Hypothalamus (tissue), 51 donors: ENCODE measurements around the gene OGDHL.
"Not testable (repeated sequence)": the region's sequence is repeated elsewhere in the genome, so short reads cannot be mapped to it uniquely, and the experiment has no call there.

Source experiments
- DNase-seq, 51 donors: peaks; one replicate each; lab custom pipeline; 2025; lab: John Stamatoyannopoulos, UW

Gene OGDHL

DNA sequence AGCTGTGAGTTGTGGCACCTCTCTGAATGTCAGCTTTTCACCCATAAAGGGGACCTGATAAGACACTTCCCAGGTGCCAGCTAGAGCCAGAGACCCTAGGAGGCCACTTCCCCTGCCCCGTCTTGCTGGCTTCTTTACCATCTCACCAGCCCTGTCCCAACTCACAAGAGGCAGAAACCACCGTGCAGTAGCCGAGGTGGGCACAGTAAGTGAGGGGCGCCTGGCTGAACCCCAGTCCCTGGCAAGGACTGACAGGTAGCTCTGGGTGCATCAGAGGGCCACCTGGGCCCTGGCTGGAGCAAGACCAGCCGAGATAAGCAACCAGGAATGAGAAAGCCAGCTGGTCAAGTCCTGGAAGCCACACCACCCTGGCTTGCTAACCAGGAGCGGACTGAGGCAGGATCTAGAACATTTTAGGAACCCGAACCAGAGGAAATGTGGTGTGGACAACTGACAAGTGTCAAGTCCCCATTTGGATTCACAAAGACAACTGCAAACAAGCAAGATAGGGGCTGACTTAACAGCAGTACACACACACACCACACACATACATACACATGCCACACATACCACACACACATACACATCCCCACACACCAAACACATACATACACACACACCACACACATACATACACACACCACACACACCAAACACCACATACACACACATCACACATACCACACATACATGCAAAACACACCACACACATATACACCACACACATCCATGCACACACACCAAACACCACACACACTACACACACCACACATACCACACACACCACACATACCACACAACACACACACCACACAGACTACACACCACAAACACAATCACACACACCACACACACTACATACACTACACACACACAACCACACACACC is 20.8 kb downstream of the OGDHL start:
- no peak for DNase-seq

DNA sequence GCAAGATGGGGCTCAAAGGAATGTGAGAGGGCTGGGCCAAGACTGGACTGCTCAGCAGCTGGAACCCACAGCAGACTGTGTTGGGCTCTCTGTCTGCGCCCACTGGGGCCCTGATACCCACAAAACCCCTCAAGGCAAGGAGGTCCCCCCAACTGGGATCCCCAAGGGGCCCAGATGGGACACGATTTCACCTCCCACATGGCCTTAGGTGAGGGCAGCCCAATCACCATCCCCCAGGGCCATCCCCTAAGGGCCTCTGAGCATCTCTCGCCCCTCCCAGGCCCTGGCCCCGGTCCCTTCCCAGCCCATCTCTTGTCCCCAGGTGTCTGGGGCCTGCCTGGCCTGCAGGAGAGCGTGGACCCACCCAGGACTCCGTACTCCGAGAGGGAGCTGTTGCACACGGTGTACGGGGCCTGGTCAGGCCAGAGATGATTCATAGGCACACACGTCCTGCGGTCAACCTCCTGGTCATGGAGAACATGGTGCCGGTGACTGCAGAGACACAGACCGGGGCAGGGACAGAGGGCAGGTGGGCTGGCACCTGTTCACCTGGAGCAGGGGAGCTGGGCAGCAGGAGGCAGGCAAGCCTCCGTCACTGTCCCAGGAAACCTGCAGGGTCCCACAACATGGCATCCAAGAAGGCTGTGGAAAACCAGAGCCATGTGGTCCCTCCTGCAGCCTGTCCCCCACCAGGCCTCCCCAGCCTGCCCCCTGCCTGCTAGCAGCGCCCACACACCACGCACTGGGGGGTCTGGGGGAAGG is 21.6 kb downstream of the OGDHL start:
- DNase-seq = no peak

DNA sequence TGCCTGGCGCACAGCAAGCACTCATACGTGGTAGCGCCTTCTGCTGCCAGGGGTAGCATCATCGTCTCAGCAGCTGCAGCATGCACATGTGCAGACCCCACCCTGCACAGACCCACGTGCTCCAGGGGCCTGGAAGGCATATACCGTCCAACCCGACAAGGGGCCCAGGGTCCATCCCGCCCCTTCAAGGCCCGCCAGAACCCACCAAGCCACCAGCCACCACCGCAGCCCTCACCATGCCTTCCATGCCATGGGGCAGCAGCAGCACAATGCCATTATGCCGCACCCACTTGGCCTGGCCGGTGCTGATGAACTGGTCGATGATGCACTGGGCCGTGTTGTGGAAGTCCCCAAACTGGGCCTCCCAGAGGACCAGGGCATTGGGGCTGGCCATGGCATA is 22.7 kb downstream of the OGDHL start:
- DNase-seq = no peak

DNA sequence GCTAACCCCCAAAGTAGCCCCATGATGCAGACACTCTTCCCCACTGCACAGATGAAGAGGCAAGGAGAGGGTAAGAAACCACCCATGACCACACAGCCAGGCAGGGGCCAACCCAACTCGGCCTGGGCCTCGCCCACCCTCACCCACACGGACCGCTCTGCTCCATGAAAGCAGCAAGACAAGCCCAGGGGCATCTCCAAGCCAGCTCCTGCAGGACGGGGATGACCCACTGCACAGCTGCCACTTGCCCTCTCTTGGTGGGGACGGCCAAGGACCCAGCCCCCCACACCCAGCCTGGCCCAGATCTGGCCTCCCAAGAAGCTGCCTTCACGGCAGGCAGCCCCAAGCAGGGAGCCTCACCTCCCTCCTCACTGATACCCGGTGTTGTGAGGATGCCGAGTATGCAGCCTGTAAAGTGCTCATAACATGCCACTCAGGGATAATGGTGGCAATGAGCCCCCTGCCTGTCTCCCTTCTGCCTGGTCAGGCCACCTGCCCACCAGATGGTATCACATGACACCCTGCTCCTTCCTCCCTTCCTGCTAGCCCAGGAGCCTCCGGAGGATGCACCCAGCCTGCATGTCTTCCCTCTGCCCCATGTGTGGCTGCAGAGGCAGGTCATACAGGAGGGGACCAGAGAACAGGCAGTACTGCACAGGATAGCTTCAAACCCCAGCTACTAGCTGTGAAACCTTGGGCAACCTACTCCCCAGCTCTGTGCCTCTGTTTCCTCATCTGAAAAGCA is 23.3 kb downstream of the OGDHL start:
- DNase-seq = no peak

DNA sequence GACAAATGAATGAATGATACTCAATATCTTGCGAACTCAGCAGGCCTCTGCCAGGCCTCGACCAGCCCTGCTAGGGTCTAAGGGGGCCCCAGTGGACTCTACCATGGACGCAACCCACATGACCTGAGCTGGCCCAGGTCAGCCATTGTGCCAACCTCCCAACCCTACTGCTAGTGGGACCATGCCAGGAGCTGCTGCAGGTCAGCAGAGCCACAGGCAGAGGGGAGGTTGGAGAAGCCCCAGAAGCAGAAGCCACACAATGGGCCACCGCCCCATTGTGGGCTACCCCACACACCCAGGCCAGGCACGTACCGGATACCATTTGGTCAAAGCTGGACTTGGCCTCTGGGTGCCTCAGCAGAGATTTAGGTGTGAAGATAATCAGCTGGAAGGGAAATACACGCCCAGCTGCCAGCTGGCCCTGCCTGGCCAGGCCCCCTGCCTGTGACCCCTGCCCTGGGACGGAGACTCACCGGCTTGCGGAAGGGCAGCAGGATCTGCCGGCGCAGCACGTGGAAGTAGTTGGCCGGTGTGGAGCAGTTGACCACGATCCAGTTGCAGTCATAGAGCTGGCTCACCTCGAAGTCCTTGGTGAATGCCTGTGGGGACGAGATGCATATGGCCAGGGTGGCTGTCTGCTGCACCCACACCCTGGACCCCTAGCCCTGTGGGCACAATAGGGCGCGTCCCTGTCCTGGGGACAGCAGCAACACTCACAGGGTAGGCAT is 24.5 kb downstream of the OGDHL start:
- DNase-seq = no peak

DNA sequence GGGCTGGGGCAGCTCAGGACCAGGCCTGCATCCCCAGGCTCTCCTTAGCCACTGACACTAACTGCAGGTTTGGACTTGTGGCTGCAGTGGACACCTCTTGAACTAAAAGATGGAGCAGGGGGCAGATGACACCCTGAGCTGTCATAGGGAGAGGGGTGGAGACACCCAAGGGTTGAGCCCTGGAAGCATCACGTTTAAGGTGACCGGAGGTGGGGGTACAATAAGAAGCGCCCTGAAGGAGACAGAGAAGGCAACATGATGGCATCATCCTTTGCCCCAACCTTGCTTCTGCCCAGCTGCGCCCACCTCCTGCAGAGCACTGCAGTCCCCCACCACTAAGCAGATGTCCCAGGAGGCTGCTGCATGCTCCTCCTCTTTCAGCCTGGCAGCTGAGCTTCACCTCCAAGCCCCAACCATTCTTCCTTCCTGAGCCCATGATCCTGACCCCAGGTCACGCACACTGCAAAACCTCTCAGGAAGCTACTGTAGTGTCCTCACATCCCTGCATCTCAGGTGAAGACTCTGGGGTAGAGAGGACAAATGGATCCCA is 25.5 kb downstream of the OGDHL start:
- DNase-seq = no peak

DNA sequence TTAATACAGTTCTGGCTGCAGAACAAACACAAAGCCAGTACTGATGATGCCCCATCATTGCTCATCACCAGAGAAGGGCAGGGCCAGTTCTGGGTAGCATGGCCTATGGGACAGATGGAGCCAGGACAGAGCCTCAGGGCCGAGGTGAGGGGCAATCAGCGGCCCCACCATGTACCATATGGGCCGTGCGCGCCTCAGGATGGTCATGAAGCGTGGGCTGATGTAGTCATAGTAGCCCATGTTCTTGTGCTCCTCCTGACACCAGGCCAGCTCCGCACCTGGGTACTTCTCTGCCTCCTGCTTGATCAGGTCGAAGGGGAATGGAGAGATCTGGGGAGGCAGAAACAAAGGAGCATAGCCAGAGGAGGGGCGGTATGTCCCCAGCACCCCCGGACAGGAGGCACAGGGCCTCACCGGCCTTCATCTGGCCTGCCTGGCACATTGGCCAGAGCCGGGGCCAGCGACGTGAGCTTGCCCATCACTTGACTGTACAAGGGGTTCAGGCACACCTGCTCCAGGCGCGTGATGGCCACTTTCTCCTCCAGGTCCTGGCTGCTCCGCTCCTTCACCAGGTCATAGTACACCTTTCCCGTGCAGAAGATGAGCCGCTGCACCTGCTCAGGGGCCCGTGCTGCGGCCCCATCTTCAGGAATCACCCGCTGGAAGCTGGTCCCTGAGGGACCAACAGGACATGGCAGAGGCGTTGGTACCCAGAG is 26.1 kb downstream of the OGDHL start:
- DNase-seq = no peak

DNA sequence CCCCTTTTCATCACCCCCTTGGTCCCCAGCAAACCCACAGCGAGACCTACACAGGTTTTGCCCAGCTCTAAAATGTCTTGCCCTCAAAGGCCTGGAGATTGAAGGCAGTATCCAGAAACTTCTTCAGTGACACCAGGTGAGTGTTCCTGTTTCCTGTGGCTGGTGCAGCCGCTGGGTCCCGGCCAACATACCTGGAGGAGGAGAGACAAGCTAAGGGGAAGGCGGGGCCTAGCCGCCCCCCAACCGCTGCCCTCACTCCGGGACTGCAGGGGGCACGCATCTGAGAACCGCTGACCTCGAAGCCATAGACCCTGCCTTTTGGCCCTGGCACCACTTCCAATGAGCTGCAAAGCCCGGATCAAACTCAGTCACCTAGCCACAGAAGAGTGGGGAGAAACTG is 27.0 kb downstream of the OGDHL start:
- DNase-seq = no peak

DNA sequence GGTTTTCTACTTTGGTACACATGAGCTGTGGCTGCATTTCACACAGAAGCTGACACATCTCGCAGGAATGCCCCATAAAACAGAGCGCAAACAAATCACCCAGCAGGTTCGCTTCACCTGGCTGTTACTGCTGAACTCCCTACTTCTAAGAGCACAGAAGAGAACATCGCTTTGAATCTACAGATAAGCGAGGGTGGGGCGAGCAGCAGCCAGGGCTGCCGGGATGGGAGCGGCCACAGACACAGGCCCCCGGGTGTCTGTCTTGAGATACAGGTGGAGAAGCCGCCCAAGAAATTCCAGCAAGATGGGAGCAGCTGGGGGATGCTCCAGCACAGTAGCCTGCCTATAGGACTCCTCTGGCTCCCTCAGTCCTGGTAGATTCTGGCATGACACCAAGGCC is 27.4 kb downstream of the OGDHL start:
- DNase-seq = no peak

DNA sequence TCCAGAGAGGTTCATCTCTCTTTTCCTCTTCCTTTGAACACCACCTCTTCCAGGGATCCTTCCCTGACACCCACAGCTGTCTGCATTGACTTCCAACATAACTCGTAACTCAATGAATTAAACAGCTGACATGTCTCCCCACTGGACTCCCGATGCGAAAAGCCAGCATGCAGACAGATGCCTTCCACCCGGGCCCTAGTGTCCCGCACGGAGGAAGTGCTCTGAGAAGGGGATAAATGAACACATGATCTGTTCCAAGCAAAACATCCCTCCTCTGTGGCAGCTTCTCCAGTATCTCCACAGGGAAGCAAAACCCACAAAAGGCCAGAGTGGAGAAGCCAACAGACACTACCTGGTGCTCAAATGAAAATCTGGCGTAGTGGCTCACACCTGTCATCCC is 28.3 kb downstream of the OGDHL start:
- DNase-seq = no peak

DNA sequence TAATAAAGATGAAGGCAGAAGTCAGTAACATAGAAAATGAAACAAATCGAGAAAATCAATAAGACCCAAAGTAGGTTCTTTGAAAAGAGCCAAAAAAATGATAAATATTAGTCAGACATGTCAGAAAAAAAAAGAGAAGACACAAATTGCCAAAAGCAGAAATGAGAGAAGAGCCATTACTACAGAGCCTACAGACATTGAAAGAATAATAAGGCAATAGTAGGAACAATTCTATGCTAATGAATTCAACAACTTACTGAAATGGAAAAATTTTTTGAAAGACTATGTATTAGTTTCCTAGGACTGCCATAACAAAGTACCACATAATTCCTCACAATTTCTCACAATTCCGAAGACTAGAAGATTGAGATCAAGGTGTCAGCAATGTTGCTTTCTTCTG is 35.5 kb downstream of the OGDHL start:
- no peak for DNase-seq

DNA sequence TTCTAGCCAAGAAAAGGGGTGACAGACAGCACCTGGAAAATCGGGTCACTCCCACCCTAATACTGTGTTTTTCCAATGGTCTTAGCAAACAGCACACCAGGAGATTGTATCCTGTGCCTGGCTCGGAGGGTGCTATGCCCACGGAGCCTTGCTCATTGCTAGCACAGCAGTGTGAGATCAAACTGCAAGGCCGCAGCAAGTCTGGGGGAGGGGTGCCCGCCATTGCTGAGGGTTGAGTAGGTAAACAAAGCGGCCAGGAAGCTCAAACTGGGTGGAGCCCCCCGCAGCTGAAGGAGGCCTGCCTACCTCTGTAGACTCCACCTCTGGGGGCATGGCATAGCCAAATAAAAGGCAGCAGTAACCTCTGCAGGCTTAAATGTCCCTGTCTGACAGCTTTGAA is 47.0 kb downstream of the OGDHL start:
- not testable (repeated sequence) for DNase-seq

DNA sequence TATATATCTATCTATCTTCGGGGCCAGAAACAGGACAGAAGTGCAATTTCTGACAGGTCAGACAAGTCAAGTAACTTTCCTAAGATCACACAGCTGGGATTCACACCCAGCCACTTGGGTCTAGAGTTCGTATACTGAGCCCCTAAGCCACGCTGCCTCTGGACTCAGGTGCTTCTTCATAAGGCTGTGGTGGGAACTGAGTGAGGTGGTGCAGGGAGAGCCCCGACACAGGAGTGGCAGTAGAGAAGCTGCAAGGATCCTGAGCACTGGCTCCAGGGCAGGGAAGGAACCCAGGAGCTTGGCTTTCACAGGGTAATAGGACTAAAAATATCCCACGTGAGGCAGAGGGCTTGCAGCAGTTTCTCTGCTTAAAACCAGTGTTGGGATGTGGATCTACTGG is 48.9 kb downstream of the OGDHL start:
- DNase-seq = no peak

DNA sequence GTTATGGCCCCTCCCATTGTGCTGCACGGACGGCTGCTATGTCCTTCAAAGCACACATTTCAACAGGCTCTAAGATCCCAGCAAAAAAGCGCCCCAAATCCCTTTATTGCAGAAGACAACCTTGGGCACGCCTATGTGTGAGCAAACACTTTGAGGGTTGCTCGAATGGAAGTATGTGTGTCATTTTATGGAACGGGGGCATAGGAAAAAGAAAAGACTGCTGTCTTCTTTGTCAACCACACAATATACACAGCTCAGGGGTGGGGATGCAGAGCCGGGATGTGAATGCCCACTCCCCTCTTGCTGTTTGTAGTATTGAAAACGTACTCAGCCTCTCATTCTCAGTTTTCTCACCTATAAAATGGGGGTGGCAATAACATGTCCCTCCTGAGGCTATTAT is 50.6 kb downstream of the OGDHL start:
- DNase-seq = no peak

DNA sequence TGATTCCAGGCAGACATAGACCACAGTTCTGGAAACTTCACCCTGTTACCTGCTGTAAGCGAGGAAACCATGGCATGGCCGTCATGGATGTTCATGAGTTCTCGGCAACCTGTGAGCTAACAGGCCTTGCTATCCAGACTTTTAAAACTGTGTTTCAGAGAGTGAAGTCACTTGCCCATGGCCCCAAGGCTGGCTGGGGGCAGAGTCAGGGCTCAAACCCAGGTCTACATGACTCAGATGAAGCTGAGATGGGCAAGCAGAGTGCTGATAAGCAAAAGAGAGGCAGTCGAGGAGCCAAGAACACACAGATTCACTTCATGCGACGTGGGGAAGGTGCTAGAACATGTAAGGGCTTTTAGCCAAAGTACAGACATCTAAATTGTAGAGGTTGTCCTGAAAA is 51.2 kb downstream of the OGDHL start:
- DNase-seq = no peak

DNA sequence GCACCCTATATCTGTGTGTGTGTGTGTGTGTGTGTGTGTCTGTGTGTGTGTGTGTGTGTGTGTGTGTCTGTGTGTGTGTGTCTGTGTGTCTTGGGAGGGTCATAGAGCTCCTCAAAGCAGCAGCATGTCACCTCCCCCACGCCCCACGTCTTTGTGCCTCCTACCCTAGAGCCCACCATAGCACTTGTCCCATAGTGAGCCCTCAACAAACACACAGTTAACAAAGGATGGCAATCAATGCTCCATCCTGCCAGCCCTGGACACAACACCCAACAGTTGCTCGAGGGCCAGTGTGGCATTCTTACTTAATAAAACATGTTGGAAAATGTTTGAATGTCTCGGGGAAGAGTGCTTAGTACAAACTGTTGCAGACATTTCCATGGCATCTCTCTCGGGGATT is 52.2 kb downstream of the OGDHL start:
- no peak for DNase-seq

DNA sequence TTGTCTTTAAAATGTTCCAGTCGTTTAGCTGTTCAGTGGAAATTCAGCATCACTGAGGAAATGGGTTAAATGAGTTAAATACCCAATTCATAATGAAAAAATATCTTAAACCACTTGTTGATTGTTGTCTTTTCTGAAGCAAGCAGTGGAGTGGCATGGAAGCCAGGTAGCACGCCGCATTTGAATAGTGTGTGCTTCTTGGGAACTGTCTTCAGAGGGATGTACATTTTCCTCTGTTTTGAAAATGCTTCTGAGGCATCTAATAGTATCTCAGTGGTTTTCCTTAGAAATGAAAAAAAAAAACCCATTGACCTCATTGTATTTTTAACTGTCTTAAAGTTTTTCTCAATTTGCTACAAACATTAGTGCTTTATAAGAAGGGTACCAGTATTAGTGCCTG is 54.5 kb downstream of the OGDHL start:
- no peak for DNase-seq

DNA sequence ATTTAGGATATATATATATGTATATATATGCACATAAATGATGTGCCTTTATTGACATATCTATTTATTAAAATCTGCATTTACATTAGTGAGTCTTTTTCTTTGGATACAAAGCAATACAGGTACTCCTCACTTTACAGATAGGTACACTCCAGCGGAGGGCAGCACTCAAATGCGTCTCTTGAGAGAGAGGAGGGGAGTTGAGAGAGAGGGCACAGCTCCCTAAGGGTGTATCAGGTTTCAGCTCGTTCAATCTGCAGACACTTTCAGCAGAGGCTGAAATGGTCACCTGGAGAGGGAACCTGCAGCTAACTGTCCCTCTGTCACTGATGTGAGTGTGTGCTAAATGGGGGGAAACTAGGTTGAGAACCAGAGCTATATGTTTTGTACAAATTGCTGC is 61.1 kb downstream of the OGDHL start:
- DNase-seq = no peak

DNA sequence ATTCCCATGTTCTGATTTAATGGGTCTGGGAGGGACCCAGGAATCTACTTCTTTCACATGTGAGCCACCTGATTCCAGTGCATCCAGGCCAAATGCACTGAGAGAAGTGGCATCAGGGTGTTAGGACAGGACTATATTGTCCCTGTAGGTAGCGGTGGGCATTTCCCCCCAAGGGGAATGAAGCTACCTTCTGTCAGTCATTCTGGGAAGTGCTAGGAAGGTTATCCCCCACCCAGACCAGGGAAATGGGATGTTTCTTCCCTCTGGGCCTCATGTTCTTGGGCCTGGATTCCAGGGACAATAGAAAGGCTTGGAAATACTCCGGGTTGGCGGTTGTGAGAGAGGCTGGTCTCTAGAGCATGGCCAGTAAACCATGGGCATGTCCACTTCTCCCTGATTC is 61.9 kb downstream of the OGDHL start:
- no peak for DNase-seq

DNA sequence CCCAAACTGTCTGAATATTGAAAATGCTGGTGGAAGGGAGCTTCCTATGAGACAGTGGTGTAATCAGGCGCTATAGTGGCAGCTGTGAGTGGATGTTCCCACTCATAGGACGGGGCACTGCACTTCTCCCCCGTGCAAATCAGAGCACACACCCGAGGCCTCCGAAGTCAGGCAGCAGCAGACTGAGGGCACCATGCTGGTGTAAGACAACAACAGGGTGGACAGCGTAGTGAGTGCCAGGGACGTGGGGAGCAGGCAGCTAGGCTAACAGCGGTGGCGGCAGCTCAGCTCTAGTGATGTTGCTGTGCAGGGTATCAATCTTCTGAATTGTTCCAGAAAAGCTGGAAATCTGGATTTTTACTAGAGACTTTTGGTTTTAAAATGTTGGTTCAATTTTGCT is 63.4 kb downstream of the OGDHL start:
- no peak for DNase-seq
